Liver (tissue), 3 donors: Measurements from ENCODE around the gene RNGTT.

Experiments
- ATF3 ChIP-seq: IDR thresholded peaks from 2 replicates; pipeline ENCODE4 v1.6.1; 2016; ENCODE audit warnings: antibody characterized with exemption
- CTCF ChIP-seq: fragments of 150-350 bp; IDR thresholded peaks from 2 replicates; pipeline ENCODE4 v1.5.1; 2017; ENCODE audit warnings: improper control_type of control experiment, low read depth, low read length; ENCODE audit not compliant: missing input control
- FOXA1 ChIP-seq: IDR thresholded peaks from 2 replicates; pipeline ENCODE4 v1.6.1; 2016; ENCODE audit warnings: antibody characterized with exemption
- JUND ChIP-seq, 2 donors: IDR thresholded peaks; 2 replicates each; pipeline ENCODE4 v1.6.1; 2016; ENCODE audit warnings: antibody characterized with exemption in 2 of 2
- MAX ChIP-seq: IDR thresholded peaks from 2 replicates; pipeline ENCODE4 v1.6.1; 2016; ENCODE audit warnings: antibody characterized with exemption
- RAD21 ChIP-seq, 2 donors: IDR thresholded peaks; 2 replicates each; pipeline ENCODE4 v1.6.1; 2016; ENCODE audit warnings: antibody characterized with exemption in 2 of 2, mild to moderate bottlenecking in 2 of 2
- REST ChIP-seq: IDR thresholded peaks from 2 replicates; pipeline ENCODE4 v1.6.1; 2016; ENCODE audit warnings: antibody characterized with exemption, mild to moderate bottlenecking
- SP1 ChIP-seq: IDR thresholded peaks from 2 replicates; pipeline ENCODE4 v1.6.1; 2018; ENCODE audit warnings: antibody characterized with exemption, mild to moderate bottlenecking
- TAF1 ChIP-seq: conservative IDR thresholded peaks from 2 replicates; pipeline ENCODE4 v1.6.1; 2016; ENCODE audit warnings: antibody characterized with exemption, mild to moderate bottlenecking
- YY1 ChIP-seq: IDR thresholded peaks from 2 replicates; pipeline ENCODE4 v1.6.1; 2016; ENCODE audit warnings: antibody characterized with exemption, mild to moderate bottlenecking
- ZBTB33 ChIP-seq: IDR thresholded peaks from 2 replicates; pipeline ENCODE4 v1.6.1; 2016; ENCODE audit warnings: antibody characterized with exemption
- donor health status: healthy.
- donor health status: healthy.

GRCh38 chr6:88975369-88975768 is 12.0 kb upstream of the RNGTT start:
- TF ChIP-seq MAX, result no peak
- no peak for TF ChIP-seq CTCF
- no peak for TF ChIP-seq RAD21 (IDR thresholded peaks at IDR 0.05)
- no peak for TF ChIP-seq YY1
- TF ChIP-seq FOXA1, result no peak
- TF ChIP-seq REST, result no peak
- TF ChIP-seq ATF3, result no peak
- no peak for TF ChIP-seq JUND (IDR thresholded peaks at IDR 0.05)
- no peak for TF ChIP-seq SP1
- TF ChIP-seq TAF1, result no peak
- TF ChIP-seq ZBTB33, result no peak
